Activated effector memory CD4-positive, alpha-beta T cell treated with anti-CD3 and anti-CD28 coated beads, Interleukin-2, amount 50 U/mL, for 16 hours (primary cell): ENCODE data around the gene PREX1.

Experiments used
- DNase-seq: peaks from one replicate; pipeline ENCODE4 v3.0.0-alpha.2; 2020

PREX1 gene

GRCh38 chr20:48808382-48809034, 19.3 kb downstream of the PREX1 start:
- no peak for DNase-seq

GRCh38 chr20:48807586-48808381, 20.0 kb downstream of the PREX1 start:
- DNase-seq, result no peak

GRCh38 chr20:48807051-48807450, 20.7 kb downstream of the PREX1 start:
- no peak for DNase-seq

DNA sequence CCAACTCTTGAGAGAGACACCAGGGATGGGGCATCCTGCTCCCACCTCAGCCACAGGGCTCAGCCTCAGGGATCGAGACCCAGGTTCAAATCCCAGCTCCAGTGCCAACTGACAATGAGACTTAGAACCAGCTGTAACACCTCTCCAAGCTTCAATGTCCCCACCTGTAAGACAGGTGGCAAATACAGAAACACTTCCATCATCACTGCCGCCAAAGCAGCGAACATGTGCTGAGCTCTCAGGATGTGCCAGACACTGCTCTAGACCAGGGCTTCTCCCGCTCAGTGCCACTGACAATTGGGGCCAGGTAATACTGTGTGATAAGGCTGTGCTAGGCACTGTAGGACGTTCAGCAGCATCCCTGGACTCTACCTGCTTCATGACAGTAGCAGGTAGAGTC, 22.1 kb downstream of the PREX1 start:
- DNase-seq, result no peak

DNA sequence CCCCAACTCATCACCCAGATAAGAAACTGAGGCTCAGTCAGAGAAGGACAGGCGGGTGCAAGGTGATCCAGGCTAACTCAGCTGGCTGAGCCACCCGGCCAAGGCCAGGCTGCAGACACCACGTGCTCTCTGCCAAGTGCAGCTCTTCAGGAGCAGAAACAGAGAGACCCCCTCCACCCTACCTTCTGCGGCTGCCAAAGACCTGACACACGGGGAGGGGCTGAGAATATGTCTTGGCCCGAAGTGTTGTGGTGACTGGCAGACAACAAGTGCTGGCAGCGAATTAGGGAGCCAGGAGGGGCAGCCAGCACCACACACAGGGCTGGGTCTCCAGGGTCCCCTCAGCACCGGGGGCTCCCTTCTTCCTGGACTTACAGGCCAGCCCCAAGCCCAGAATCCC, 22.5 kb downstream of the PREX1 start:
- no peak for DNase-seq

DNA sequence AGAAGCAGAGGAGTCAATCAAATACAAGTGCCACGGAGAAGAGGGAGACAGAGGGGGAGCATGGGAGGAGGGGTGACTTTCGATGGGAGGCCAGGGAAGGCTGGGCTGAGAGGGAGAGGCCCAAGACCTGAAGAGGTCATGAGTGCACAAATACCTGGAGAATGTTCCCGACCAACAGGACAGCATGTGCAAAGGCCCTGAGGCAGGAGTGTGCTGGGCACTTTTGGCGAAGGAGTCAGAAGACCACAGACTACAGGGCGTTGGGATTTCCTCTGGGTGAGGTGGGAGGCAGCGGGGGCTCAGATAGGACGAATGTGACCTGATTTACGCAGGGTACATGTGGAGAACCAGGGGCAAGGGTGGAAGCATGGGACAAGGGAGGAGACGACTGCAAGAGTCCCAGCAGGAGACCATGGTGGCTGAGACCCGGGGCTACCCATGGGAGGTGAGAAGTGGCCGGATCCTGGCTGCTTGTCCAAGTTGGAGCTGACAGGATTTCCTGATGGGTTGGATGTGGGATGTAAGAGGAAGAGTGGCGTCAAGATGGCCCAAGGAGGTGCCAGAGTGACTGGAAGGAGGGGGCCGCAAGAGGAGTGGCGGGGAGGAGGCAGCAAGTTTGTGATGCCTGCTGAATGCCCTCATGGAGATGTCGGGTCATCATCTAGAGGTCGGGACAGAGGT, 23.4 kb downstream of the PREX1 start:
- DNase-seq, result no peak

DNA sequence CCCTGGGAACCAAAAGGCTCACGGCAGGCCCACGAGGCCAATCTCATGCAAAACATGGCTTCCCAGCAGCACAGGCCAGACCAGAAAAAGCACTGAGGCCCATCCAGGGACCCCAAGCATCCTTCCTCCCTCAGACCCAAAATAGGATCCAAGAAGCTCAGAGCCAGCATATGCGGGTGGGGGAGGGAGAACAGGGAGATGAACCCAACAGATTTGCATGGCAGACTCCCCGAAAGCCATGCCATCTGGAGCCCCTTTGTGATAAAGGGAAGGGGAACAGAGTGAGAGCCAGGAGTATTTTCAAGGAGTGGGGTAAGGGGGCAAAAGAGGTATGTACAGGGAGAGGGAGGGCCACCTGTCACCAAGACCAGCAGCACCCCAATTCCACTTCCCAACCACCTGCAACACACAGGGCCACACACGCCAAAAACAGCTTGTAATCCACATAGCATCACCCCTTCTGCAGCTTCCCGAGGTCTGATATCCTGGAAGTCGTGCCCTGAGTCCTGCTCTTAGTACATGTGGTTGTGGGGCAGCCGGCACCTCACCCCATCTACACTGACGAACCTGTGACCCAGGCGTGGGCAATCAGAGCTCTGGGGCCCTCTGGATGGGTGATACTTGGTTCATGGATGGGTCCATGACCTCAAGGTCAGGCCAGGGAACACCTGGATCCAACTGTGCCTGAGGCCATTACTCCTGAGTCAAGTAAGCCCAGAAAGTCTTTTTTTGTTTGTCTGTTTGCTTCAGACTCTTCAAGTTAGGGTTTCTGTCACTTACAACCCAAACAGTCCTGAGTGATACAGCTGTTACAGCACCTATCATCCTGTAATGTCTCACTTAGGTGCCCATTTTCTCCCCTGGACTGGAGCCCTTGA, 24.4 kb downstream of the PREX1 start:
- peak; percentile 39 for DNase-seq

DNA sequence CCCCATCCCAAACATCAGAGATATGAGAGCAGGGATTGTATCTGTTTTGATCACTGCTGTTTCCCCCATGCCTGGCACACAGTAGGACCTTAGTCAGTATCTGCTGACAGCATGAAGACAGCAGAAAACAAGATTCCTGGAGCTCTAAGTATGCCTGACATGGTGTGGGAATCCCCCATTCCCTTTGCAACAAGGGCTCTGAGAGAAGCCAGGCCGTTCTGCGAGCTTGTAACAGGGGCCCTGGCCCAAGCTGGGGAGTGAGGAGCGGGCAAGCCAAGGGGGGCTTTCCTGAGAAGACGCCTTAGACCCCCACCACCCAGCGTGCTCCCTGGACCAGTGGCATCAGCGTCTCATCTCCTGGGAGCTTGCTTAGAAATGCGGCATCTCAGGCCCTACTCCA, 25.2 kb downstream of the PREX1 start:
- DNase-seq, result peak; percentile 50

GRCh38 chr20:48802216-48802615, 25.6 kb downstream of the PREX1 start:
- DNase-seq, result peak; percentile 50

GRCh38 chr20:48801197-48801596, 26.6 kb downstream of the PREX1 start:
- DNase-seq, result peak; percentile 60

DNA sequence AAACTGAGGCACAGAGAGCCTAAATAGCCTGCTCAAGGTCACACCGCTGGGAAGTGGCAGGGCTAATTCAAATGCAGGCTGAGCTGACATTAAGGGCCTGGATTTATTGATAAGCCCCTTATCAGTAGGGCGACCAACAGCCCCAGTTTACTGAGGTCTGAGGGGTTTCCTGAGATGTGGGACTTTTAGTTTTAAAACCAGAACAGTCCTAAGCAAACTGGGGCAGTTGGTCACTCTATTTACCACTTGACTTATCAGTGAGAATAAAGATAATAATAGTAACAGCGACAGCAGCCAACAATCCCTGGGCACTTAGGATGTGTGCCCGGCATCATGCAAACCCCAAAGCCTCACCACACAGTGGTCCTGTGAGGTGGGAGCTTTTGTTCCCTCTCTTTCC, 27.6 kb downstream of the PREX1 start:
- no peak for DNase-seq

GRCh38 chr20:48799328-48800105, 28.3 kb downstream of the PREX1 start:
- peak; percentile 59 for DNase-seq

DNA sequence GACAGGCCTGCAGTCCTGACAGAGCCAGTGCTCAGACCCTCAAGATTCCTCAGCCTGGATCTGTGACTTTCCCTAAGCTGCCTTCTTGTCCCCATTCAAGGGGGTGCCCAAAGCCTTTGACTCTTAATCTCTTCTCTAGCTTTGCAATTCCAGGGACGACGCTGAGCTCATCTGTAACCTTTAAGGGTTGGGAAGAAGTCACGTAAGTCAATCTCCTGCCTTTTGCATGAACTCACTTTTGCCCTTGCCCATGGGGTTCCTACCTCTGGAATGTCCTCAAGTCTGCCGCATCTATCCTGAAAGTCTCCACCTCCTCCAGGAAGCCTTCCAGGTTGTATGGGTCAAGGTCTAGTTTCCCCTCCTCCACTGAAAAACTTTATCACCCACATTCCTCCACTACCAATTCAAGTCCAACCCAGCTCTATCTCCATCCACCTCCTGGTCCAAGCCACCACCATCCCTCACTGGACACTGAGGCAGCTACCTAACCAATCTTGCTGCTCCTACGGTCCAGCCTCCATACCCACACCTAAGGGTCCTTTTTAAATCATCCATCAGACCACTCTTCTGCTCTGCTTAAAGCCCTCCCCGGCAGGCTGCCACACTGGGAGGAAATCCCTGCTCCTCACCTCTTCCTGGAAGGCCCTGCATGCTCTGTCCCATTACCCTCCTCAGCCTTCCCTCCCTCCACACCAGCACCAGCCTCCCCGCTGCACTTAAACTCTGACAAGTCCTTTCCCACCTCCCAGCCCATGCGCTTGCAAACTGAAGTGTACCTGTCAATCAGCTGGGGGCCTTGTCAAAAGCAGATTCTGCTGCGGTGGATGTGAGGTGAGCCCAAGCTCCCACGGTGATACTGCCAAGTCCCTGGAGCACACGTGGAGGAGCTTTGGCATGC, 29.7 kb downstream of the PREX1 start:
- DNase-seq, result peak; percentile 55

- peak; percentile 59 for DNase-seq
These were observed 30.4 kb downstream of the PREX1 start for GRCh38 chr20:48797275-48797825.

DNA sequence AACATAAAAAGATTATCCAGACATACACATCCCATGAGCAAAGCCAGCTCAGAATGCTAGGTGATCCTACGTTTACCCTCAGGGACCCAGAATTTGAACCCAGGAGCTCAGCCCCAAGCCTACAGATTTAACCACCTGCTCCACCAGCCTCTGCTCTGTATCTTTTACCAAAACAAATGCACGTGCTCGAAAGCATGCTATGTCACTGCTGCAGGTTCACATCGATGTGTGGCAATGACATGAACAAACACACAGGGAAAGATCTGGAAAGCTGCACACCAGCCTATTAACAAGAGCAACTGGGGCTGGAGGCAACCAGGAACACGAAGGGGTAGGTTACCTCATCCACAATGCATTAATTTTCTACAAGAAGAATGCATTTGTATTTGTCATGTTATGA, 32.1 kb downstream of the PREX1 start:
- no peak for DNase-seq

DNA sequence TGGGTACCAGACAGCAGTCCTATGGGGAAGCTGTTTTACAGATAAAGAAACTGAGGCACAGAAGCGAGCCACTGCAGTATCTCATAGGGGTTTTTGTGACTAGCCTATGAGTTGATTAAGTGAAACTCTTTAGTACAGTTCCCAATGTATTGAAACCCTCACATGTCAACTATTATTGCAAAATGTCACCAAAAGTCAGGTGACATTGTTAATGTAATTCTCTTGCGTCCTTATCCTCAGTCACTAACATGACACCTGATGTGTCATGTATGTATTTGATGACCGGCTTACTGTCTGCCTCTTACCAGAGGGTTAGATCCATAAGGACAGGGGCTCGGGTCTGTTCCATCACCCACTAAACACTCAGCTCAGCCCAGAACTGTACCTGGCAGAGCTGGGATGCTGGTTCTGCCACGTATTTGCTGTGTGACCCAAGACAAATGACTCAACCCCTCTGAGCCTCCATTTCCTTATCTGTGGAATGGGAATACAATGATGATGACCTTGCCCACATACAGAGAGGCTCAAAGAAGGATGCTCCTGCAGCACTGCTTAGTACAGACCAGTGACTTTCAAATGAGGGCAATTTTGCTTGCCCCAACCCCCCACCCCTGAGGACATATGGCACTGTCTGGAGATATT, 32.9 kb downstream of the PREX1 start:
- no peak for DNase-seq

DNA sequence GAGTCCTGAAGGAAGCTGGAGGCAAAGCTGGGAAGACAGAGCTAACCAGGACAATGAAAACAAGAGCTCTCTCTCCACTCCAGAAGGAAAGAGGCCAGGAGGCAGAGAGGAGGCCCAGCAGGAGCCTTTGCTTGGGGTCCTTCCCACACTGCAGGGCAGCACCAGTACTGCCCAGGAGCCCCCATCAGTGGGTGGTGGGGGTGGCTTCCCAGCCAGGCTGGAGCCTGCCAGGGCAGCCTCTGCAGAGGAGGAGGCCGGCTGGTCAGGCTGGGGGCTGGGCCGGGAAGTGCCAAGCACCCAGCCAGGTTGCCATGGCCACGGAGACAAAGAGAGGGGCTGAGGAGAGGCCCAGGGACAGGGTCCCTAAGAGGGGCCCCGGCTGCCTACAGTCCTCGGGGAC, 33.4 kb downstream of the PREX1 start:
- DNase-seq, result no peak

DNA sequence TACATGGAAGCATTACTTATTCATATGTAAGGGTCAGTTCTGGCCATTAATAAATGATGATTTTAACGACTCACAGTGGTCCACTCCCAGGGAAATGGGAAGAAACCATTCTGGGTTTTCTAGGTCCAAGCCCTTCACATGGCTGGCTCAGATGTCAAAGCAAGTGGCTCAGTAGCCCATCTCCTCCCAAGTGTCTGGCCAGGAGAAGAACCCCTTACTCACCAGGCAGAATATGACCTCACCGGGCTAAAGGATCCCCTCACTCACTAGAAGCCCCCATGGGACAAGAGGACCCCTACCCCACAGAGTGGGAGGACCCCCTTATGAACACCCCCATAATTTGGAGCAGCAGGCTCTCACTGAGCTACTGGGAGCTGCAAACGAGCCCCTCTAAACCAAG, 34.0 kb downstream of the PREX1 start:
- DNase-seq, result no peak

- no peak for DNase-seq
These were observed 36.1 kb downstream of the PREX1 start for GRCh38 chr20:48791666-48792071.

GRCh38 chr20:48791014-48791413, 36.8 kb downstream of the PREX1 start:
- DNase-seq, result no peak
